AG04449 (cell line): Measurements from ENCODE around the gene HOXD12.

Source experiments
- CTCF ChIA-PET: fragments of 350-600 bp; formaldehyde crosslinking; extraction: SDS; loops from one replicate; lab custom pipeline; 2021; ENCODE audit warnings: antibody characterized with exemption; lab: Yijun Ruan, JAX
- POLR2A ChIA-PET: fragments of 400-600, 350-600 bp; formaldehyde crosslinking; extraction: SDS; loops from one replicate; lab custom pipeline; 2020; ENCODE audit warnings: antibody characterized with exemption, inconsistent platforms; lab: Yijun Ruan, JAX
- DNase-seq: peaks from one replicate; pipeline ENCODE4 v3.0.0-alpha.2; 2010; ENCODE audit warnings: low read depth, low spot score
- H3K4me3 ChIP-seq: 2 replicates; pipeline ENCODE4 v1.5.1; 2011; ENCODE audit warnings: low read depth, mild to moderate bottlenecking, control low read depth, low read length
- TF ChIP-seq, protein P1 (sequence below): IDR thresholded peaks from one replicate; pipeline ENCODE4 v1.5.1; 2011; ENCODE audit warnings: mild to moderate bottlenecking, moderate library complexity, low read length, control low read depth, inconsistent platforms; ENCODE audit not compliant: insufficient read depth; ENCODE audit errors: missing control alignments

The HOXD12 gene

DNA sequence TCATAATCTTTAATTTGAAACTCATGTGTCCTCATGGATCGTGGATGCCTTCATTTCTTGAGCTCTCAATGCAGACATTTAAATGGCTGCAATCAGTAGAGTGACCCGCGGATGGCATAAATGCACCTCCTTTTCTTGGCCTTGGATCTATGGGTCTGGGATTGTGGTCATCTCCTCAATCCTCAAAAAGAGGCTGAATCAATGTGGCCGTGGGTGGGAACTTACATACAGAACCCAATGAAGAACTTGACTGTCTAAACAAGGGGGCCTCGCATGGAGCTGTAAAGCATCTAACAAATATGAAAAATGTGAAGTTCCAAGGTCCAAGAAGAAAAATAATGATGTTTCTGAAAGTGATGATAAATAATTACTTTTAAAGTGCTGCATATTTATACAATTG, 4.2 kb upstream of the HOXD12 start:
- no peak for DNase-seq
- POLR2A ChIA-PET = no interaction called here
- no peak overlapping the region for H3K4me3 ChIP-seq
- TF ChIP-seq, protein P1, sequence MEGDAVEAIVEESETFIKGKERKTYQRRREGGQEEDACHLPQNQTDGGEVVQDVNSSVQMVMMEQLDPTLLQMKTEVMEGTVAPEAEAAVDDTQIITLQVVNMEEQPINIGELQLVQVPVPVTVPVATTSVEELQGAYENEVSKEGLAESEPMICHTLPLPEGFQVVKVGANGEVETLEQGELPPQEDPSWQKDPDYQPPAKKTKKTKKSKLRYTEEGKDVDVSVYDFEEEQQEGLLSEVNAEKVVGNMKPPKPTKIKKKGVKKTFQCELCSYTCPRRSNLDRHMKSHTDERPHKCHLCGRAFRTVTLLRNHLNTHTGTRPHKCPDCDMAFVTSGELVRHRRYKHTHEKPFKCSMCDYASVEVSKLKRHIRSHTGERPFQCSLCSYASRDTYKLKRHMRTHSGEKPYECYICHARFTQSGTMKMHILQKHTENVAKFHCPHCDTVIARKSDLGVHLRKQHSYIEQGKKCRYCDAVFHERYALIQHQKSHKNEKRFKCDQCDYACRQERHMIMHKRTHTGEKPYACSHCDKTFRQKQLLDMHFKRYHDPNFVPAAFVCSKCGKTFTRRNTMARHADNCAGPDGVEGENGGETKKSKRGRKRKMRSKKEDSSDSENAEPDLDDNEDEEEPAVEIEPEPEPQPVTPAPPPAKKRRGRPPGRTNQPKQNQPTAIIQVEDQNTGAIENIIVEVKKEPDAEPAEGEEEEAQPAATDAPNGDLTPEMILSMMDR = no peak
- CTCF ChIA-PET = interaction anchor here (1.3 to 6.3 kb wide), 12 partner anchors 7 to 892 kb away, joined by 3 to 93 read pairs (median 15); partner anchors contain the start of genes EVX2 and HOXD11

- no peak overlapping the region for H3K4me3 ChIP-seq
- TF ChIP-seq, protein P1 = no peak
- ChIA-PET POLR2A (no interaction called here), CTCF (interaction anchor here (0.8 to 6.3 kb wide), 25 partner anchors 8 to 1401 kb away, joined by 3 to 93 read pairs (median 6); partner anchors contain the start of genes EVX2 and HOXD9)
- no peak for DNase-seq
Measured at GRCh38 chr2:176096243-176096985, 3.2 kb upstream of the HOXD12 start.

DNA sequence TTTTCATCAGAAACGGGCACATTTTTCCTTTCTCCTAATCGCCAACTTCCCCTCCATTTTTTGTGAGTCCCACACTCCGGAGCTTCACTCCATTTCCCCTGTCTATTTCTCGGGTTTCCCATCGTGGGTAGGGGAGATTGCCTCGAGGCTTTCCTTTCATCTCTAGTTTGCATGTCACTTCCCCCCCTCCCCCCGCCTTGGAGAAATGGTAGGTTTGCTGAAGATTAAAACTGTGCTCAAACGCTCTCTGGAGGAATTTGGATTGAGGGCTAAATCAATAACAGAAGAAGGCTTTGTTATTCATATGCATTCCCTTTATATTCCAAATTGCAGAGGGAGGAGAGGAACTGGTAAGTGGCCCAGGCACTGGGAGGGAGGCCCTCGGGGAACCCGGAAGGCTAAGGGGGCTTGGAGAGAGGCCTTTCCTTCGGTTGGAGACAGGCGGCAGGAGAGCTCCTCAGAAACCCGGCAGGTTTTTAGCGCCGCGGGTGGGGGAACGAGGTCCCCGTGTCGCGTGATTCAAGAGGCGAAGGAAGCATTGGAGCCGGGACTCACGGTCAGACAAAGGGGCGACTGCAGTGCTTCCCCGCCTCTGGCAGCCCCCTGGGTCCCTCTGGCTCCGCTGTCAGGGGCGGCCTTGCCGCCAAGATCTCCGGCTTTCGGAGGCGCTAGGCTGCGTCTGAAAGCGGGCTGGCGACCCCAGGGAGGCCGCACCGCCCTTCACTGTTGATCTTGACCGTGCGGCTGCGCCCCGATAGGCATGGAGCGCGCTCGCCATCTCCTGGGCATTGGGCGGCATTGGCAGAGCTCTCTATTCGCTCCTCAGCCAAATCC, 2.4 kb upstream of the HOXD12 start:
- peak overlapping the region; percentile 45 for H3K4me3 ChIP-seq
- TF ChIP-seq, protein P1 = peak; percentile 91
- POLR2A ChIA-PET = no interaction called here
- DNase-seq = no peak
- CTCF ChIA-PET = interaction anchor here (0.5 to 6.3 kb wide), 32 partner anchors 9 to 1402 kb away, joined by 3 to 93 read pairs (median 4); partner anchors contain the start of genes EVX2 and HOXD9

GRCh38 chr2:176097820-176098365, 1.7 kb upstream of the HOXD12 start:
- CTCF ChIA-PET = interaction anchor here (0.5 to 6.3 kb wide), 27 partner anchors 9 to 1403 kb away, joined by 3 to 93 read pairs (median 6); partner anchors contain the start of genes EVX2 and HOXD9

DNA sequence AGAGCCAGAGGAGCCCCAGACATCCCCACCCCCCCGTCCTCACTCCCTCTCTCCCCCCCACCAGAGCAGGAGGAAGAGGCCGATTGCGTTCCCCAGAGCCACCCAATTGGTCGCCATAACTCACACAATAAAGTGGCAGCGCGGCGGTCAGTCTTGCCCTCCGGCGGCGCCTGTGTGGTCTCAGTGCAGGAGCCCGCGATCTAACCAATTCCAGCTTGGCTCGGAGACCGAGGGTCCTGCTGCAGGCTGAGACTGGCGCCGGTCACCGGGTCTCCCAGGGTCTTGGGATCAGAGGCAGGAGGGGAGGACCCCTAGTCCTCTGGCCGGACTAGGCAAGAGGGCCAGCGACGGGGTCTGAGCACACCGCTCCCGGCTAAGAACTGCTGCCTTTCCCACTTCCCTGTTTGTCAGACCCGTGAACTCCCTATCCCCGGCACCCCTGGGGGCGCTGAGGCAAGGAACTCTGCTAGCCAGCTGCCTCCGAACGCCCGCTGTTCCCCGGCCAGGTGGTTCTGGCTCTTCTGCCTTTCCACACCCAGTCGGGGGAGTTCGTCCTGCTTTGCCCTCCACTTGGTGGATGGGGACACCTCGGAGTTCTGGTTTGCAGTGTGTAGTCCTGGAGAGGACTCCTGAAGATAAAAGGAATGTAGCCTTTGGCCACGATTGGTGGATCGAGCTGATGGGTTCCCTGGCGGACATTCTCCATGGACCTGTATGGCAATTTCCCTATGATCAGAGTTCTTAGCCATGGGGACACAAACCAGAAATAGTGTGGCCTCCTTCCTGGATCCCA, 1.0 kb upstream of the HOXD12 start:
- H3K4me3 ChIP-seq = no peak overlapping the region
- ChIA-PET CTCF (interaction anchor here (0.7 to 6.3 kb wide), 12 partner anchors 10 to 1399 kb away, joined by 3 to 93 read pairs (median 16); partner anchors contain the start of gene EVX2), POLR2A (no interaction called here)
- TF ChIP-seq, protein P1 = no peak
- DNase-seq = no peak

More at GRCh38 chr2:176097820-176098365, 1.7 kb upstream of the HOXD12 start:
- no peak overlapping the region for H3K4me3 ChIP-seq
- no peak for DNase-seq
- POLR2A ChIA-PET = no interaction called here
- TF ChIP-seq, protein P1 = no peak
